ENCODE data around the gene DNAJB6. TPM values are rescaled to one million over a fixed set of nuclear protein-coding genes. Genes with fewer than 3 reads are reported as not detected.

The DNAJB6 gene
- total RNA-seq, 2 experiments from 2014 or later = 56.4 to 65.9 TPM

DNA sequence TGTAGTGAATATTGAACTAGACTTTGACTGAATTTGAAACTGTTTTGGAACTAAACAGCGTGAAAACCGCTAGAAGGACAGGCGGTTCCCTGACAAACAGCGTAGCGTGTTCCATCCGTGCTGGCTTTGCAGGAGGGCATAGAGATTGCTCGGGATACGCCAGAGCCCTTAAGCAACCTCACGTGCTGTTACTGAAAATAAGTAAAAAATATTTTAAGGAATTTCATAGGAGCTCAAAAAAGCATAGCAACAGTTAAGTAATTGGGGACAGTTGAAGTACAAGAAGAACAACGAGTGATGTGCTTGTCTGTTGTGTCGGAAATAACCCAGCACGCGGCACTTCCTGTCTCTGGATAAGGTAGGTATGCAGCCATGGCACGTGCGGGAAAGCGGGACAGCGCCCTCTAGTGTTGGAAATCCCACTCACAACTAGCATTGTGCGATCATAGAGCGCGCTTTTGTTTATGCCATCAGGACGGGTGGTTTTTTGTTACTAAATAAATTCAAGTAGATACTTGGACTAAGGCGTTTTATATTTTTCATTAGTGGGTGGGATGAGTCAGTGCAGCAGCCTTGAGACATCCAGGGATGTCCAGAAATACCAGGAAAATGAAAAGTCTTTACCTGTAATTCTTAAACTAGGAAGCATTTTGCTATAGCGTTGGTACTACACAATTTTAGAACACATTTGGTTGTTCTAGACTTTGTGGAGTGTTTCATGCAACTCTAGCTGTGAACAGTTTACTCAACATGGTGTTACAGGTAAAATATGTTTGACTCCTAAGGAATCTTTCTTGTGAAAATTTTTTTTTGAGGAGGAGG, 50.4 kb downstream of the DNAJB6 start:
- H3K4me3 ChIP-seq (ENCODE audit: low read depth, low read length, poor library complexity, severe bottlenecking) = peak overlapping the region; percentile 39
- peak overlapping the region; percentile 72; the same call in 1 of the 2 replicates for H2AFZ ChIP-seq (ENCODE audit: low read length)
- no peaks in the 10 kb centered on the region for H3K9me2 ChIP-seq (ENCODE audit: insufficient read depth, low read length)
- H3K27ac ChIP-seq (ENCODE audit: low read depth, low read length, poor library complexity, severe bottlenecking) = peak overlapping the region; percentile 41
- no peak for TF ChIP-seq EZH2phosphoT487 (IDR thresholded peaks at IDR 0.05; ENCODE audit: borderline replicate concordance, low read depth, low read length)
- TF ChIP-seq, protein P1, sequence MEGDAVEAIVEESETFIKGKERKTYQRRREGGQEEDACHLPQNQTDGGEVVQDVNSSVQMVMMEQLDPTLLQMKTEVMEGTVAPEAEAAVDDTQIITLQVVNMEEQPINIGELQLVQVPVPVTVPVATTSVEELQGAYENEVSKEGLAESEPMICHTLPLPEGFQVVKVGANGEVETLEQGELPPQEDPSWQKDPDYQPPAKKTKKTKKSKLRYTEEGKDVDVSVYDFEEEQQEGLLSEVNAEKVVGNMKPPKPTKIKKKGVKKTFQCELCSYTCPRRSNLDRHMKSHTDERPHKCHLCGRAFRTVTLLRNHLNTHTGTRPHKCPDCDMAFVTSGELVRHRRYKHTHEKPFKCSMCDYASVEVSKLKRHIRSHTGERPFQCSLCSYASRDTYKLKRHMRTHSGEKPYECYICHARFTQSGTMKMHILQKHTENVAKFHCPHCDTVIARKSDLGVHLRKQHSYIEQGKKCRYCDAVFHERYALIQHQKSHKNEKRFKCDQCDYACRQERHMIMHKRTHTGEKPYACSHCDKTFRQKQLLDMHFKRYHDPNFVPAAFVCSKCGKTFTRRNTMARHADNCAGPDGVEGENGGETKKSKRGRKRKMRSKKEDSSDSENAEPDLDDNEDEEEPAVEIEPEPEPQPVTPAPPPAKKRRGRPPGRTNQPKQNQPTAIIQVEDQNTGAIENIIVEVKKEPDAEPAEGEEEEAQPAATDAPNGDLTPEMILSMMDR (conservative IDR thresholded peaks at IDR 0.05; ENCODE audit: low read length) = peak; percentile 95
- no TSS peak for BruUV-seq (replicated peaks)
- ChIA-PET CTCF (ENCODE audit: unreplicated experiment) (interaction anchor here (0.6 to 0.9 kb wide), 2 partner anchors 11 to 376 kb away, joined by 3 to 6 read pairs; partner anchors contain the start of gene MNX1), POLR2A (no interaction called here)
- intact Hi-C loops (cut with micrococcal nuclease; ENCODE audit: unreplicated experiment) = no loop called here
- no peaks in the 10 kb centered on the region for H4K20me1 ChIP-seq (ENCODE audit: insufficient read depth, low read length)
- H3K4me2 ChIP-seq (ENCODE audit: low read length) = peak overlapping the region; percentile 54
- peaks cover 16% of the 10 kb centered on the region; the same call in 1 of the 2 replicates for H3K79me2 ChIP-seq (ENCODE audit: insufficient read depth, low read depth, low read length)
- DNase-seq (ENCODE audit: low spot score) = peak; percentile 91
- peaks cover 94% of the 10 kb centered on the region for H3K36me3 ChIP-seq (ENCODE audit: insufficient read depth, low read length)
- H3K9me3 ChIP-seq (ENCODE audit: low read length) = no peaks in the 10 kb centered on the region
- peaks cover 10% of the 10 kb centered on the region for H3K4me1 ChIP-seq (ENCODE audit: insufficient read depth, low read length, poor library complexity, severe bottlenecking)

DNA sequence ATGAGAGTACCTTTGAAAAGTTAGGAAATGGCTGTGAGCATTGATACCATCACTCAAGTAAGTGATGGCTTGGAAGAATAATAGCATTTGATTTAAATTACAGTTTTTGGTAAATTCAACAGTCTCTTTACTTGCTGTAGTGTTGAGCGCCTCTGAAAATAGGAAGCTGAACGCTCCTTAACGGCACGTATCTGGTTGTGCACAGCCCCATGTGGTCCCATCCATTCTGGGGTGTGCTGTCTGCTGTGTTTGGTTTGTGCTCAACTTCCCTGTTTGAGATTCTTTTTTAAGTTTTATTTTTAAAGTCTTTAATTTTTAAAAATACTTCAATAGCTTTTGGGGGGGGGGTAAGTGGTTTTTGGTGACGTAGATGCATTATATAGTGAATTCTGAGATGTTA, 51.5 kb downstream of the DNAJB6 start:
- no TSS peak for BruUV-seq (replicated peaks)
- POLR2A ChIA-PET = no interaction called here
- H3K79me2 ChIP-seq (ENCODE audit: insufficient read depth, low read depth, low read length) = peaks cover 16% of the 10 kb centered on the region; the same call in 1 of the 2 replicates
- TF ChIP-seq, protein P1 (conservative IDR thresholded peaks at IDR 0.05; ENCODE audit: low read length) = no peak
- no peak for TF ChIP-seq EZH2phosphoT487 (IDR thresholded peaks at IDR 0.05; ENCODE audit: borderline replicate concordance, low read depth, low read length)
- peaks cover 10% of the 10 kb centered on the region for H3K4me1 ChIP-seq (ENCODE audit: insufficient read depth, low read length, poor library complexity, severe bottlenecking)
- peaks cover 88% of the 10 kb centered on the region for H3K36me3 ChIP-seq (ENCODE audit: insufficient read depth, low read length)
- H3K27ac ChIP-seq (ENCODE audit: low read depth, low read length, poor library complexity, severe bottlenecking) = no peak overlapping the region
- CTCF ChIA-PET (ENCODE audit: unreplicated experiment) = interaction anchor here (0.5 to 0.6 kb wide), 2 partner anchors 423 to 774 kb away, joined by 3 to 4 read pairs; no protein-coding TSS in a partner anchor
- H4K20me1 ChIP-seq (ENCODE audit: insufficient read depth, low read length) = no peaks in the 10 kb centered on the region
- no peaks in the 10 kb centered on the region for H3K9me3 ChIP-seq (ENCODE audit: low read length)
- intact Hi-C loops (cut with micrococcal nuclease; ENCODE audit: unreplicated experiment) = no loop called here
- no peak overlapping the region for H3K4me2 ChIP-seq (ENCODE audit: low read length)
- no peaks in the 10 kb centered on the region for H3K9me2 ChIP-seq (ENCODE audit: insufficient read depth, low read length)
- no peak for DNase-seq (ENCODE audit: low spot score)
- no peak overlapping the region for H2AFZ ChIP-seq (ENCODE audit: low read length)
- no peak overlapping the region for H3K4me3 ChIP-seq (ENCODE audit: low read depth, low read length, poor library complexity, severe bottlenecking)
